ENCODE measurements around the gene DIMT1.

- TF ChIP-seq CTCF (IDR thresholded peaks at IDR 0.05; ENCODE audit: low read length) (no peak), EZH2 (IDR thresholded peaks at IDR 0.05; ENCODE audit: borderline replicate concordance, low read length) (no peak)
Measured at GRCh38 chr5:62450259-62450658, 46.6 kb upstream of the DIMT1 start.

Measured in OCI-LY1 (cell line).